ENCODE data around the gene TMEM60. TPM values are rescaled to one million over a fixed set of nuclear protein-coding genes. Genes with fewer than 3 reads are reported as not detected.

TMEM60 gene
- total and polyA plus RNA-seq, 2 of the 13 experiments (the other 11 are each of a cell fraction or from before 2014, with no cell fraction given) = 25.6 to 27.7 TPM

DNA sequence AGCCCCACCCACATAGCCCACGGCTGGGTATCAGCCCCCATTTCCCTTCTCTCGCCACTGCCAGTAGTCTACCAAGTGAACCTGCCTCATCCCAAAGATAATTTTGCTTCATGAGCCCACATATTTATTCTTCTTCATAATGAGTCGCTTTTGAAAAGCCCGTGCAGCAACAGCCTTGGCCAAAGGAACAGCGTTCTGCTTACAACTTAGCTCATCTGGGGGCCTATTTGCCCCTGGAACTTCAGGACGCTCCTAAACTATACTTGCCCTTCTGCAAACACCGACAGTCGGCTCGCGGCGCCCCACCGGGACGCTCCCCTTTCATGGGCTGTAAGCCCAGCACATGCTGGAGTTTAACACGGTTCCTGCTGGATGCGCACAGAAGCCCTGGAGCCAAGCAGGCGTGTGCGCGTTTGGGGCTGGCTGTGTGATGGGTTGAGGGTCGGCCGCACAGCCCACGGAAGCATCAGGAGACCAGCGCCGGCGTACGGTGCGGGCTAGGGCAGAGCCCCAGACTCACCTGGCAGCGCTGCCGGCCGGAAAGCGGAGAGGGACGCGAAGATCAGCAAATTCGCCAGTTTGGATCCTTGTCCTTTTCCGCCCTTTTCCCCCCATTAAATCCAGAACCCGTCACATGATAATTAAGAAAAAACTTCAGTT, 370 bp downstream of the TMEM60 start (continued):
- TF ChIP-seq CENPBD1 (CRISPR knock-in tag; IDR thresholded peaks at IDR 0.05; ENCODE audit: borderline replicate concordance, low read depth) = no peak
- TF ChIP-seq, protein P1, sequence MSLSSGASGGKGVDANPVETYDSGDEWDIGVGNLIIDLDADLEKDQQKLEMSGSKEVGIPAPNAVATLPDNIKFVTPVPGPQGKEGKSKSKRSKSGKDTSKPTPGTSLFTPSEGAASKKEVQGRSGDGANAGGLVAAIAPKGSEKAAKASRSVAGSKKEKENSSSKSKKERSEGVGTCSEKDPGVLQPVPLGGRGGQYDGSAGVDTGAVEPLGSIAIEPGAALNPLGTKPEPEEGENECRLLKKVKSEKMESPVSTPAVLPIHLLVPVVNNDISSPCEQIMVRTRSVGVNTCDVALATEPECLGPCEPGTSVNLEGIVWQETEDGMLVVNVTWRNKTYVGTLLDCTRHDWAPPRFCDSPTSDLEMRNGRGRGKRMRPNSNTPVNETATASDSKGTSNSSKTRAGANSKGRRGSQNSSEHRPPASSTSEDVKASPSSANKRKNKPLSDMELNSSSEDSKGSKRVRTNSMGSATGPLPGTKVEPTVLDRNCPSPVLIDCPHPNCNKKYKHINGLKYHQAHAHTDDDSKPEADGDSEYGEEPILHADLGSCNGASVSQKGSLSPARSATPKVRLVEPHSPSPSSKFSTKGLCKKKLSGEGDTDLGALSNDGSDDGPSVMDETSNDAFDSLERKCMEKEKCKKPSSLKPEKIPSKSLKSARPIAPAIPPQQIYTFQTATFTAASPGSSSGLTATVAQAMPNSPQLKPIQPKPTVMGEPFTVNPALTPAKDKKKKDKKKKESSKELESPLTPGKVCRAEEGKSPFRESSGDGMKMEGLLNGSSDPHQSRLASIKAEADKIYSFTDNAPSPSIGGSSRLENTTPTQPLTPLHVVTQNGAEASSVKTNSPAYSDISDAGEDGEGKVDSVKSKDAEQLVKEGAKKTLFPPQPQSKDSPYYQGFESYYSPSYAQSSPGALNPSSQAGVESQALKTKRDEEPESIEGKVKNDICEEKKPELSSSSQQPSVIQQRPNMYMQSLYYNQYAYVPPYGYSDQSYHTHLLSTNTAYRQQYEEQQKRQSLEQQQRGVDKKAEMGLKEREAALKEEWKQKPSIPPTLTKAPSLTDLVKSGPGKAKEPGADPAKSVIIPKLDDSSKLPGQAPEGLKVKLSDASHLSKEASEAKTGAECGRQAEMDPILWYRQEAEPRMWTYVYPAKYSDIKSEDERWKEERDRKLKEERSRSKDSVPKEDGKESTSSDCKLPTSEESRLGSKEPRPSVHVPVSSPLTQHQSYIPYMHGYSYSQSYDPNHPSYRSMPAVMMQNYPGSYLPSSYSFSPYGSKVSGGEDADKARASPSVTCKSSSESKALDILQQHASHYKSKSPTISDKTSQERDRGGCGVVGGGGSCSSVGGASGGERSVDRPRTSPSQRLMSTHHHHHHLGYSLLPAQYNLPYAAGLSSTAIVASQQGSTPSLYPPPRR (CRISPR knock-in tag; IDR thresholded peaks at IDR 0.05; ENCODE audit: borderline replicate concordance) = peak; percentile 29; the same call in 1 of the 2 replicates
- TF ChIP-seq ZNF468 (CRISPR knock-in tag; IDR thresholded peaks at IDR 0.05) = no peak
- no peak for TF ChIP-seq HMGA1 (CRISPR knock-in tag; conservative IDR thresholded peaks at IDR 0.05)
- peak; percentile 28; the same call in 1 of the 3 replicates for TF ChIP-seq MXI1 (IDR thresholded peaks at IDR 0.05; ENCODE audit: borderline replicate concordance, low read depth, low read length)
- TF ChIP-seq ZNF788 (CRISPR knock-in tag; IDR thresholded peaks at IDR 0.05; ENCODE audit: borderline replicate concordance) = no peak
- no peak for TF ChIP-seq HOXD1 (CRISPR knock-in tag; IDR thresholded peaks at IDR 0.05)
- TF ChIP-seq, protein P2, sequence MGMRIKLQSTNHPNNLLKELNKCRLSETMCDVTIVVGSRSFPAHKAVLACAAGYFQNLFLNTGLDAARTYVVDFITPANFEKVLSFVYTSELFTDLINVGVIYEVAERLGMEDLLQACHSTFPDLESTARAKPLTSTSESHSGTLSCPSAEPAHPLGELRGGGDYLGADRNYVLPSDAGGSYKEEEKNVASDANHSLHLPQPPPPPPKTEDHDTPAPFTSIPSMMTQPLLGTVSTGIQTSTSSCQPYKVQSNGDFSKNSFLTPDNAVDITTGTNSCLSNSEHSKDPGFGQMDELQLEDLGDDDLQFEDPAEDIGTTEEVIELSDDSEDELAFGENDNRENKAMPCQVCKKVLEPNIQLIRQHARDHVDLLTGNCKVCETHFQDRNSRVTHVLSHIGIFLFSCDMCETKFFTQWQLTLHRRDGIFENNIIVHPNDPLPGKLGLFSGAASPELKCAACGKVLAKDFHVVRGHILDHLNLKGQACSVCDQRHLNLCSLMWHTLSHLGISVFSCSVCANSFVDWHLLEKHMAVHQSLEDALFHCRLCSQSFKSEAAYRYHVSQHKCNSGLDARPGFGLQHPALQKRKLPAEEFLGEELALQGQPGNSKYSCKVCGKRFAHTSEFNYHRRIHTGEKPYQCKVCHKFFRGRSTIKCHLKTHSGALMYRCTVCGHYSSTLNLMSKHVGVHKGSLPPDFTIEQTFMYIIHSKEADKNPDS (CRISPR knock-in tag; IDR thresholded peaks at IDR 0.05) = no peak
- TF ChIP-seq, protein P3, sequence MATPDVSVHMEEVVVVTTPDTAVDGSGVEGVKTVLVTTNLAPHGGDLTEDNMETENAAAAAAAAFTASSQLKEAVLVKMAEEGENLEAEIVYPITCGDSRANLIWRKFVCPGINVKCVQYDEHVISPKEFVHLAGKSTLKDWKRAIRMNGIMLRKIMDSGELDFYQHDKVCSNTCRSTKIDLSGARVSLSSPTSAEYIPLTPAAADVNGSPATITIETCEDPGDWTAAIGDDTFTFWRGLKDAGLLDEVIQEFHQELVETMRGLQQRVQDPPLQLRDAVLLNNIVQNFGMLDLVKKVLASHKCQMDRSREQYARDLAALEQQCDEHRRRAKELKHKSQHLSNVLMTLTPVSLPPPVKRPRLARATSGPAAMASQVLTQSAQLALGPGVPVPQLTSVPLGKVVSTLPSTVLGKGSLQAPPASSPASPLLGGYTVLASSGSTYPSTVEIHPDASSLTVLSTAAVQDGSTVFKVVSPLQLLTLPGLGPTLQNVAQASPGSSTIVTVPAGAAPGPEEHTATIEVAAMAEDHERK (CRISPR knock-in tag; IDR thresholded peaks at IDR 0.05; ENCODE audit: low read depth) = no peak
- TF ChIP-seq ZNF317 (CRISPR knock-in tag; IDR thresholded peaks at IDR 0.05) = no peak; the same call in 1 of the 2 replicates
- TF ChIP-seq, protein P4, sequence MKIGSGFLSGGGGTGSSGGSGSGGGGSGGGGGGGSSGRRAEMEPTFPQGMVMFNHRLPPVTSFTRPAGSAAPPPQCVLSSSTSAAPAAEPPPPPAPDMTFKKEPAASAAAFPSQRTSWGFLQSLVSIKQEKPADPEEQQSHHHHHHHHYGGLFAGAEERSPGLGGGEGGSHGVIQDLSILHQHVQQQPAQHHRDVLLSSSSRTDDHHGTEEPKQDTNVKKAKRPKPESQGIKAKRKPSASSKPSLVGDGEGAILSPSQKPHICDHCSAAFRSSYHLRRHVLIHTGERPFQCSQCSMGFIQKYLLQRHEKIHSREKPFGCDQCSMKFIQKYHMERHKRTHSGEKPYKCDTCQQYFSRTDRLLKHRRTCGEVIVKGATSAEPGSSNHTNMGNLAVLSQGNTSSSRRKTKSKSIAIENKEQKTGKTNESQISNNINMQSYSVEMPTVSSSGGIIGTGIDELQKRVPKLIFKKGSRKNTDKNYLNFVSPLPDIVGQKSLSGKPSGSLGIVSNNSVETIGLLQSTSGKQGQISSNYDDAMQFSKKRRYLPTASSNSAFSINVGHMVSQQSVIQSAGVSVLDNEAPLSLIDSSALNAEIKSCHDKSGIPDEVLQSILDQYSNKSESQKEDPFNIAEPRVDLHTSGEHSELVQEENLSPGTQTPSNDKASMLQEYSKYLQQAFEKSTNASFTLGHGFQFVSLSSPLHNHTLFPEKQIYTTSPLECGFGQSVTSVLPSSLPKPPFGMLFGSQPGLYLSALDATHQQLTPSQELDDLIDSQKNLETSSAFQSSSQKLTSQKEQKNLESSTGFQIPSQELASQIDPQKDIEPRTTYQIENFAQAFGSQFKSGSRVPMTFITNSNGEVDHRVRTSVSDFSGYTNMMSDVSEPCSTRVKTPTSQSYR (CRISPR knock-in tag; IDR thresholded peaks at IDR 0.05; ENCODE audit: borderline replicate concordance) = no peak
- TF ChIP-seq NRL (CRISPR knock-in tag; IDR thresholded peaks at IDR 0.05; ENCODE audit: borderline replicate concordance) = peak; percentile 76; the same call in 1 of the 2 replicates
- no peak for TF ChIP-seq ZNF7 (CRISPR knock-in tag; IDR thresholded peaks at IDR 0.05)
- TF ChIP-seq ATAD3A (CRISPR knock-in tag; IDR thresholded peaks at IDR 0.05) = 0 out of 2 replicates have a peak, but pooled peaks have one; percentile 23
- TF ChIP-seq MTA1 (CRISPR knock-in tag; IDR thresholded peaks at IDR 0.05; ENCODE audit: borderline replicate concordance) = no peak
- no peak for TF ChIP-seq PRPF4 (IDR thresholded peaks at IDR 0.05; ENCODE audit: low read depth, low read length, poor library complexity, severe bottlenecking)

All from HepG2 (cell line).